Gastrocnemius medialis (tissue), 4 donors: ENCODE measurements around the gene EGFLAM.

ENCODE experiments used
- POLR2A ChIP-seq, 2 donors: fragments of 450-650 bp; IDR thresholded peaks; one replicate each; pipeline ENCODE4 v1.6.1; 2017; ENCODE audit warnings: antibody characterized with exemption in 2 of 2, mild to moderate bottlenecking in 2 of 2, moderate library complexity in 2 of 2
- TF ChIP-seq, protein P1 (sequence below), 5 experiments: fragments of 450-650 bp in 3 of 5; fragments of 200-600 bp in 2 of 5; sonication (generic) in 2 of 5; IDR thresholded peaks in 4 of 5; conservative IDR thresholded peaks in 1 of 5; 1 replicate in 4 of 5; 2 replicates in 1 of 5; pipeline ENCODE4 v1.5.1; 2016 to 2019; ENCODE audit warnings: antibody characterized with exemption in 5 of 5, mild to moderate bottlenecking in 3 of 5, moderate library complexity in 3 of 5

DNA sequence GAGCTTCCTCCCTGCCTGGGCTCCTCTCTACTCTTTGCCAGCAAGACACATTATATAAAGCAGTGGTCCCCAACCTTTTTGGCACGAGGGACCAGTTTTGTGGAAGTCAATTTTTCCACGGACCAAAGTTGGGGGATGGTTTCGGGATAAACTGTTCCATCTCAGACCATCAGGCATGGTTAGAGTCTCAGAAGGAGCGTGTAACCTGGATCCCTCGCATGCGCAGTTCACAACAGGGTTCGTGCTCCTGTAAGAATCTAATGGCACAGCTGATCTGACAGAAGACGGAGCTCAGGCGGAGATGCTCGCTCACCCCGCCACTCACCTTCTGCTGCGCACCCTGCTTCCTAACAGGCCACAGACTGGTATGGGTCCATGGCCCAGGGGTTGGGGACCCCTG is 155.3 kb downstream of the EGFLAM start:
- TF ChIP-seq POLR2A (IDR thresholded peaks at IDR 0.05) = no peak
- TF ChIP-seq, protein P1, sequence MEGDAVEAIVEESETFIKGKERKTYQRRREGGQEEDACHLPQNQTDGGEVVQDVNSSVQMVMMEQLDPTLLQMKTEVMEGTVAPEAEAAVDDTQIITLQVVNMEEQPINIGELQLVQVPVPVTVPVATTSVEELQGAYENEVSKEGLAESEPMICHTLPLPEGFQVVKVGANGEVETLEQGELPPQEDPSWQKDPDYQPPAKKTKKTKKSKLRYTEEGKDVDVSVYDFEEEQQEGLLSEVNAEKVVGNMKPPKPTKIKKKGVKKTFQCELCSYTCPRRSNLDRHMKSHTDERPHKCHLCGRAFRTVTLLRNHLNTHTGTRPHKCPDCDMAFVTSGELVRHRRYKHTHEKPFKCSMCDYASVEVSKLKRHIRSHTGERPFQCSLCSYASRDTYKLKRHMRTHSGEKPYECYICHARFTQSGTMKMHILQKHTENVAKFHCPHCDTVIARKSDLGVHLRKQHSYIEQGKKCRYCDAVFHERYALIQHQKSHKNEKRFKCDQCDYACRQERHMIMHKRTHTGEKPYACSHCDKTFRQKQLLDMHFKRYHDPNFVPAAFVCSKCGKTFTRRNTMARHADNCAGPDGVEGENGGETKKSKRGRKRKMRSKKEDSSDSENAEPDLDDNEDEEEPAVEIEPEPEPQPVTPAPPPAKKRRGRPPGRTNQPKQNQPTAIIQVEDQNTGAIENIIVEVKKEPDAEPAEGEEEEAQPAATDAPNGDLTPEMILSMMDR (IDR thresholded peaks at IDR 0.05 in 4 of 5, conservative IDR thresholded peaks at IDR 0.05 in 1 of 5) = no peak
